Lung (tissue), 12 donors: ENCODE data around the gene EMILIN1. TPM values are rescaled to one million over a fixed set of nuclear protein-coding genes. Genes with fewer than 3 reads are reported as not detected.

Source experiments
- ATAC-seq: fragments of 200-7000 bp; cut with Tn5 transposase; one replicate; pipeline ENCODE4 v1.9.1; 2020; ENCODE audit warnings: moderate number of reproducible peaks; ENCODE audit not compliant: insufficient read depth, low FRiP score
- DNase-seq, 3 donors: peaks; one replicate each; pipeline ENCODE4 v3.0.0-alpha.2; 2013 to 2017
- H3K27ac ChIP-seq, 2 donors: one replicate each; pipeline ENCODE4 v1.5.1; 2013; ENCODE audit warnings: mild to moderate bottlenecking in 2 of 2, moderate library complexity in 2 of 2, control low read depth in 1 of 2, inconsistent platforms in 1 of 2, low read depth in 1 of 2, low read length in 1 of 2
- H3K27me3 ChIP-seq, 3 donors: one replicate each; pipeline ENCODE4 v1.5.1; 2013; ENCODE audit warnings: low read length in 2 of 3; ENCODE audit not compliant: control insufficient read depth in 3 of 3, insufficient read depth in 3 of 3
- H3K36me3 ChIP-seq, 4 donors: one replicate each; pipeline ENCODE4 v1.5.1; 2013; ENCODE audit warnings: low read length in 4 of 4, mild to moderate bottlenecking in 1 of 4, moderate library complexity in 1 of 4; ENCODE audit not compliant: control insufficient read depth in 4 of 4, insufficient read depth in 4 of 4
- H3K4me1 ChIP-seq, 5 donors: one replicate each; pipeline ENCODE4 v1.5.1; 2013; ENCODE audit warnings: low read length in 5 of 5, mild to moderate bottlenecking in 2 of 5, moderate library complexity in 1 of 5; ENCODE audit not compliant: control insufficient read depth in 5 of 5, insufficient read depth in 5 of 5
- H3K4me3 ChIP-seq: one replicate; pipeline ENCODE4 v1.5.1; 2013; ENCODE audit warnings: mild to moderate bottlenecking, control low read depth, moderate library complexity
- H3K9ac ChIP-seq, 2 donors: one replicate each; pipeline ENCODE4 v1.5.1; 2013; ENCODE audit warnings: low read length in 2 of 2, control low read depth in 1 of 2; ENCODE audit not compliant: insufficient read depth in 1 of 2
- H3K9me3 ChIP-seq, 4 donors: one replicate each; pipeline ENCODE4 v1.5.1; 2013; ENCODE audit warnings: low read length in 3 of 4, mild to moderate bottlenecking in 1 of 4, moderate library complexity in 1 of 4; ENCODE audit not compliant: control insufficient read depth in 4 of 4, insufficient read depth in 3 of 4
- CTCF ChIP-seq: IDR thresholded peaks from 2 replicates; pipeline ENCODE4 v1.5.1; 2012; ENCODE audit warnings: mild to moderate bottlenecking; ENCODE audit errors: control extremely low read depth, extremely low read depth
- WGBS, 2 donors: extraction: QIAGEN DNeasy Blood & Tissue Kit; methylation state at CpG; one replicate each; pipeline ENCODE4 v1.1.7; 2013; 5-methylcytosine and 5-hydroxymethylcytosine counted together
- polyA plus RNA-seq, 2 donors: library from polyadenylated mRNA; stranded (reverse); fragments of 200-250 nt; gene quantifications; one replicate each; pipeline ENCODE4 v1.2.1, GENCODE V29; 2013
- total RNA-seq, 2 donors: library from RNA; depleted of rRNA in 1 of 2; stranded (reverse); fragments of >200 nt in 1 of 2; gene quantifications; one replicate each; pipeline ENCODE4 v1.2.1, GENCODE V29; 2014 to 2021
- donor health status: control.
- donor health status: control.
- donor health status: Bipolar disorder and iron deficiency.
- donor health status: healthy.
- donor health status: DM: yes; HTN: yes; CAD: no.

EMILIN1 gene
- total and polyA plus RNA-seq, 4 donors = 74.1 to 163 (median 93.5) TPM

- ATAC-seq (no peak), DNase-seq (no peak)
- Histone ChIP-seq H3K4me1 (peaks cover 0 to 14% (median 5%) of the 10 kb centered on the region in 5 donors), H3K36me3 (peaks cover 9 to 40% (median 28%) of the 10 kb centered on the region in 4 donors), H3K9ac (no peak overlapping the region), H3K27ac (no peak overlapping the region), H3K4me3 (no peak overlapping the region), H3K9me3 (no peaks in the 10 kb centered on the region), H3K27me3 (no peaks in the 10 kb centered on the region)
- no peak for TF ChIP-seq CTCF
- WGBS, 2 donors = 87 to 91% methylated on average over 3 of the region's 3 CpGs
These were observed 13.3 kb upstream of the EMILIN1 start for GRCh38 chr2:27065128-27065527.

- ATAC-seq (no peak), DNase-seq (no peak)
- TF ChIP-seq CTCF = no peak
- Histone ChIP-seq H3K9me3 (no peaks in the 10 kb centered on the region), H3K27me3 (no peaks in the 10 kb centered on the region), H3K9ac (no peak overlapping the region), H3K4me3 (no peak overlapping the region), H3K27ac (no peak overlapping the region), H3K4me1 (peaks cover 3 to 21% (median 14%) of the 10 kb centered on the region in 5 donors), H3K36me3 (peaks cover 9 to 37% (median 26%) of the 10 kb centered on the region in 4 donors)
- 92 to 94% methylated on average over 5 of the region's 5 CpGs for WGBS, 2 donors
These were observed 11.0 kb upstream of the EMILIN1 start for GRCh38 chr2:27067385-27067784.

- no peak for ATAC-seq
These were observed 9.0 kb upstream of the EMILIN1 start for GRCh38 chr2:27069436-27069835.

More at GRCh38 chr2:27069436-27069835, 9.0 kb upstream of the EMILIN1 start:
- Histone ChIP-seq H3K9me3 (no peaks in the 10 kb centered on the region), H3K36me3 (peaks cover 7 to 37% (median 26%) of the 10 kb centered on the region in 4 donors), H3K27ac (no peak overlapping the region), H3K4me3 (no peak overlapping the region), H3K9ac (no peak overlapping the region), H3K4me1 (peaks cover 9 to 42% (median 22%) of the 10 kb centered on the region in 5 donors), H3K27me3 (no peaks in the 10 kb centered on the region)
- DNase-seq = no peak
- WGBS, 2 donors = 94 to 98% methylated on average over 6 of the region's 6 CpGs
- TF ChIP-seq CTCF = no peak
